ENCODE data around the gene CCR2.

DNA sequence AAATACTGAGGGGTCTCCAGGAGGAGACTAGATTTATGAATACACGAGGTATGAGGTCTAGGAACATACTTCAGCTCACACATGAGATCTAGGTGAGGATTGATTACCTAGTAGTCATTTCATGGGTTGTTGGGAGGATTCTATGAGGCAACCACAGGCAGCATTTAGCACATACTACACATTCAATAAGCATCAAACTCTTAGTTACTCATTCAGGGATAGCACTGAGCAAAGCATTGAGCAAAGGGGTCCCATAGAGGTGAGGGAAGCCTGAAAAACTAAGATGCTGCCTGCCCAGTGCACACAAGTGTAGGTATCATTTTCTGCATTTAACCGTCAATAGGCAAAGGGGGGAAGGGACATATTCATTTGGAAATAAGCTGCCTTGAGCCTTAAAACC, 21.3 kb downstream of the CCR2 start:
- TF ChIP-seq CTCF (IDR thresholded peaks at IDR 0.05; ENCODE audit: low read depth, low read length) (no peak), EZH2phosphoT487 (IDR thresholded peaks at IDR 0.05; ENCODE audit: low read depth) (0 out of 2 replicates have a peak, but pooled peaks have one; percentile 31)

All from OCI-LY3 (cell line).